ENCODE measurements around the gene EGFR. TPM values are rescaled to one million over a fixed set of nuclear protein-coding genes. Genes with fewer than 3 reads are reported as not detected.

The EGFR gene
- polyA plus RNA-seq, 1 donor from 2014 or later, result 0.22 TPM

DNA sequence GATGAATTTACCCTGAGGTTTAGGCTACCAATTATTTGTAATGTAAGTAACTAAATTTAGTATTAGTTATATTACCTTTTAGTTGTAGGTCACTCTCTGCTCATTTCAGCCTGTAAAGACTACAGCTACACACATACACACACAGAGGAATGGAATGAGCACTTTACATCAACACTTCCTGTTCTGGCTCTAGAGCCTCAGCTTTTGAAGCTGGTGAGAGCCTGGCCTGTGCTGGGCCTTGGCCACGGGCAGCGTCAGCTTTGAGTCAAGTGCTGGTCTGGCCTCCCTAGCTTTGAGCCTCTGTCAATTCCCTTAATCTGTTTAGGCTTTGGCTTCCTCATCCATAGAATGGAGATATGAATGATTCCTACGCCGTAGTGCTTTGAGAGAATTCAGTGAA lies 141.7 kb downstream of the EGFR start:
- H2AFZ ChIP-seq (ENCODE audit: low read depth, low read length), result no peak overlapping the region
- no peaks in the 10 kb centered on the region for H3K9me2 ChIP-seq (ENCODE audit: insufficient read depth, low read length)
- H3K4me3 ChIP-seq (ENCODE audit: low read length), result no peak overlapping the region
- TF ChIP-seq, protein P1, sequence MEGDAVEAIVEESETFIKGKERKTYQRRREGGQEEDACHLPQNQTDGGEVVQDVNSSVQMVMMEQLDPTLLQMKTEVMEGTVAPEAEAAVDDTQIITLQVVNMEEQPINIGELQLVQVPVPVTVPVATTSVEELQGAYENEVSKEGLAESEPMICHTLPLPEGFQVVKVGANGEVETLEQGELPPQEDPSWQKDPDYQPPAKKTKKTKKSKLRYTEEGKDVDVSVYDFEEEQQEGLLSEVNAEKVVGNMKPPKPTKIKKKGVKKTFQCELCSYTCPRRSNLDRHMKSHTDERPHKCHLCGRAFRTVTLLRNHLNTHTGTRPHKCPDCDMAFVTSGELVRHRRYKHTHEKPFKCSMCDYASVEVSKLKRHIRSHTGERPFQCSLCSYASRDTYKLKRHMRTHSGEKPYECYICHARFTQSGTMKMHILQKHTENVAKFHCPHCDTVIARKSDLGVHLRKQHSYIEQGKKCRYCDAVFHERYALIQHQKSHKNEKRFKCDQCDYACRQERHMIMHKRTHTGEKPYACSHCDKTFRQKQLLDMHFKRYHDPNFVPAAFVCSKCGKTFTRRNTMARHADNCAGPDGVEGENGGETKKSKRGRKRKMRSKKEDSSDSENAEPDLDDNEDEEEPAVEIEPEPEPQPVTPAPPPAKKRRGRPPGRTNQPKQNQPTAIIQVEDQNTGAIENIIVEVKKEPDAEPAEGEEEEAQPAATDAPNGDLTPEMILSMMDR (IDR thresholded peaks at IDR 0.05; ENCODE audit: poor library complexity, severe bottlenecking), result no peak
- no peak for TF ChIP-seq EP300 (conservative IDR thresholded peaks at IDR 0.05; ENCODE audit: poor library complexity, severe bottlenecking)
- TF ChIP-seq, protein P2, sequence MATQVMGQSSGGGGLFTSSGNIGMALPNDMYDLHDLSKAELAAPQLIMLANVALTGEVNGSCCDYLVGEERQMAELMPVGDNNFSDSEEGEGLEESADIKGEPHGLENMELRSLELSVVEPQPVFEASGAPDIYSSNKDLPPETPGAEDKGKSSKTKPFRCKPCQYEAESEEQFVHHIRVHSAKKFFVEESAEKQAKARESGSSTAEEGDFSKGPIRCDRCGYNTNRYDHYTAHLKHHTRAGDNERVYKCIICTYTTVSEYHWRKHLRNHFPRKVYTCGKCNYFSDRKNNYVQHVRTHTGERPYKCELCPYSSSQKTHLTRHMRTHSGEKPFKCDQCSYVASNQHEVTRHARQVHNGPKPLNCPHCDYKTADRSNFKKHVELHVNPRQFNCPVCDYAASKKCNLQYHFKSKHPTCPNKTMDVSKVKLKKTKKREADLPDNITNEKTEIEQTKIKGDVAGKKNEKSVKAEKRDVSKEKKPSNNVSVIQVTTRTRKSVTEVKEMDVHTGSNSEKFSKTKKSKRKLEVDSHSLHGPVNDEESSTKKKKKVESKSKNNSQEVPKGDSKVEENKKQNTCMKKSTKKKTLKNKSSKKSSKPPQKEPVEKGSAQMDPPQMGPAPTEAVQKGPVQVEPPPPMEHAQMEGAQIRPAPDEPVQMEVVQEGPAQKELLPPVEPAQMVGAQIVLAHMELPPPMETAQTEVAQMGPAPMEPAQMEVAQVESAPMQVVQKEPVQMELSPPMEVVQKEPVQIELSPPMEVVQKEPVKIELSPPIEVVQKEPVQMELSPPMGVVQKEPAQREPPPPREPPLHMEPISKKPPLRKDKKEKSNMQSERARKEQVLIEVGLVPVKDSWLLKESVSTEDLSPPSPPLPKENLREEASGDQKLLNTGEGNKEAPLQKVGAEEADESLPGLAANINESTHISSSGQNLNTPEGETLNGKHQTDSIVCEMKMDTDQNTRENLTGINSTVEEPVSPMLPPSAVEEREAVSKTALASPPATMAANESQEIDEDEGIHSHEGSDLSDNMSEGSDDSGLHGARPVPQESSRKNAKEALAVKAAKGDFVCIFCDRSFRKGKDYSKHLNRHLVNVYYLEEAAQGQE (IDR thresholded peaks at IDR 0.05; ENCODE audit: borderline replicate concordance), result no peak
- no peak for TF ChIP-seq SMC3 (conservative IDR thresholded peaks at IDR 0.05; ENCODE audit: poor library complexity)
- no peak for TF ChIP-seq EZH2 (IDR thresholded peaks at IDR 0.05; ENCODE audit: borderline replicate concordance, insufficient read depth, low read length, poor library complexity, severe bottlenecking)
- TF ChIP-seq TAF1 (IDR thresholded peaks at IDR 0.05; ENCODE audit: low read depth), result no peak
- no peak for TF ChIP-seq RAD21 (conservative IDR thresholded peaks at IDR 0.05)
- no peak for TF ChIP-seq MXI1 (conservative IDR thresholded peaks at IDR 0.05; ENCODE audit: poor library complexity, severe bottlenecking)
- no peak for TF ChIP-seq POLR2AphosphoS5 (IDR thresholded peaks at IDR 0.05)
- no peaks in the 10 kb centered on the region for H3K9me3 ChIP-seq (ENCODE audit: low read length)
- H3K36me3 ChIP-seq (ENCODE audit: insufficient read depth, low read length), result no peaks in the 10 kb centered on the region
- no peaks in the 10 kb centered on the region for H4K20me1 ChIP-seq (ENCODE audit: insufficient read depth)
- no peak overlapping the region for H3K27ac ChIP-seq (ENCODE audit: low read length)
- no peaks in the 10 kb centered on the region for H3K79me2 ChIP-seq (replicated peaks; ENCODE audit: insufficient read depth, low read length)
- H3K27me3 ChIP-seq (ENCODE audit: insufficient read depth, low read depth, low read length), result no peaks in the 10 kb centered on the region
- H3K9ac ChIP-seq (ENCODE audit: low read length), result no peak overlapping the region
- H3K4me2 ChIP-seq (ENCODE audit: low read length), result no peak overlapping the region
- H3F3A ChIP-seq (ENCODE audit: insufficient read depth, low read length, poor library complexity, severe bottlenecking), result no peaks in the 10 kb centered on the region

DNA sequence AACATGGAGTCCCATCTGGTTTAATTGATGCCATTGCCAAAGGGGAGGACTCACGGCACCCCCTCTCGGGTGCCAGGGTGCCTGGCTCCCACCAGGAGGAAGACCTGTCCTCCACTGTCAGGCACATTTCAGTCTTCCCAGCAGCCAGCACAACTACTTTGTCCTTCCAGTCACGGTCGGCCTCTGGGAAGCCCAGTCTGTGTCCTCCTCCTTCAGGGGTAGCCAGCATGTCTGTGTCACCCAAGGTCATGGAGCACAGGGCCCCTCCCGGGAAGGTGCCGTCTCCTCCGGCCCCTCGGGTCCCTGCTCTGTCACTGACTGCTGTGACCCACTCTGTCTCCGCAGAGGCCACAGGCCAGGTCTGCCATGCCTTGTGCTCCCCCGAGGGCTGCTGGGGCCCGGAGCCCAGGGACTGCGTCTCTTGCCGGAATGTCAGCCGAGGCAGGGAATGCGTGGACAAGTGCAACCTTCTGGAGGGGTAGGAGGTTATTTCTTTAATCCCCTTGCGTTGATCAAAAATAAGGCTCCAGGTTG lies 142.4 kb downstream of the EGFR start:
- H3K9me2 ChIP-seq (ENCODE audit: insufficient read depth, low read length), result no peaks in the 10 kb centered on the region
- no peak overlapping the region for H3K4me2 ChIP-seq (ENCODE audit: low read length)
- no peak for TF ChIP-seq EP300 (conservative IDR thresholded peaks at IDR 0.05; ENCODE audit: poor library complexity, severe bottlenecking)
- TF ChIP-seq SMC3 (conservative IDR thresholded peaks at IDR 0.05; ENCODE audit: poor library complexity), result no peak
- TF ChIP-seq TAF1 (IDR thresholded peaks at IDR 0.05; ENCODE audit: low read depth), result no peak
- no peak for TF ChIP-seq RAD21 (conservative IDR thresholded peaks at IDR 0.05)
- H3K27me3 ChIP-seq (ENCODE audit: insufficient read depth, low read depth, low read length), result no peaks in the 10 kb centered on the region
- no peak overlapping the region for H3K27ac ChIP-seq (ENCODE audit: low read length)
- H3K9ac ChIP-seq (ENCODE audit: low read length), result no peak overlapping the region
- no peaks in the 10 kb centered on the region for H3K36me3 ChIP-seq (ENCODE audit: insufficient read depth, low read length)
- no peaks in the 10 kb centered on the region for H3F3A ChIP-seq (ENCODE audit: insufficient read depth, low read length, poor library complexity, severe bottlenecking)
- no peak overlapping the region for H2AFZ ChIP-seq (ENCODE audit: low read depth, low read length)
- H3K79me2 ChIP-seq (replicated peaks; ENCODE audit: insufficient read depth, low read length), result no peaks in the 10 kb centered on the region
- H3K4me3 ChIP-seq (ENCODE audit: low read length), result no peak overlapping the region
- H3K9me3 ChIP-seq (ENCODE audit: low read length), result no peaks in the 10 kb centered on the region
- H4K20me1 ChIP-seq (ENCODE audit: insufficient read depth), result no peaks in the 10 kb centered on the region

Data from neural cell (in vitro differentiated cells).